ENCODE data around the gene KRT73.

Gene KRT73

GRCh38 chr12:52607314-52607713, 11.0 kb downstream of the KRT73 start:
- no peak for DNase-seq (ENCODE audit: low spot score)
- no peaks in the 10 kb centered on the region for H3K4me1 ChIP-seq (ENCODE audit: insufficient read depth, poor library complexity, severe bottlenecking)
- no peak overlapping the region for H3K4me3 ChIP-seq (ENCODE audit: severe bottlenecking)
- H3K9me3 ChIP-seq (ENCODE audit: severe bottlenecking), result no peaks in the 10 kb centered on the region
- no peaks in the 10 kb centered on the region for H3K27me3 ChIP-seq (ENCODE audit: insufficient read depth, poor library complexity, severe bottlenecking)
- H3K27ac ChIP-seq (ENCODE audit: poor library complexity, severe bottlenecking), result no peak overlapping the region
- H3K36me3 ChIP-seq (ENCODE audit: low read depth), result no peaks in the 10 kb centered on the region
- ATAC-seq (ENCODE audit: low read depth), result no peak
- no peak for TF ChIP-seq CTCF (IDR thresholded peaks at IDR 0.05; ENCODE audit: poor library complexity, severe bottlenecking)

- no peaks in the 10 kb centered on the region for H3K9me3 ChIP-seq (ENCODE audit: severe bottlenecking)
- no peaks in the 10 kb centered on the region for H3K36me3 ChIP-seq (ENCODE audit: low read depth)
- no peaks in the 10 kb centered on the region for H3K27me3 ChIP-seq (ENCODE audit: insufficient read depth, poor library complexity, severe bottlenecking)
- no peaks in the 10 kb centered on the region for H3K4me1 ChIP-seq (ENCODE audit: insufficient read depth, poor library complexity, severe bottlenecking)
- H3K27ac ChIP-seq (ENCODE audit: poor library complexity, severe bottlenecking), result no peak overlapping the region
- TF ChIP-seq CTCF (IDR thresholded peaks at IDR 0.05; ENCODE audit: poor library complexity, severe bottlenecking), result no peak
- ATAC-seq (ENCODE audit: low read depth), result no peak
- H3K4me3 ChIP-seq (ENCODE audit: severe bottlenecking), result no peak overlapping the region
- DNase-seq (ENCODE audit: low spot score), result no peak
These were observed 11.7 kb downstream of the KRT73 start for GRCh38 chr12:52606581-52607218.

DNA sequence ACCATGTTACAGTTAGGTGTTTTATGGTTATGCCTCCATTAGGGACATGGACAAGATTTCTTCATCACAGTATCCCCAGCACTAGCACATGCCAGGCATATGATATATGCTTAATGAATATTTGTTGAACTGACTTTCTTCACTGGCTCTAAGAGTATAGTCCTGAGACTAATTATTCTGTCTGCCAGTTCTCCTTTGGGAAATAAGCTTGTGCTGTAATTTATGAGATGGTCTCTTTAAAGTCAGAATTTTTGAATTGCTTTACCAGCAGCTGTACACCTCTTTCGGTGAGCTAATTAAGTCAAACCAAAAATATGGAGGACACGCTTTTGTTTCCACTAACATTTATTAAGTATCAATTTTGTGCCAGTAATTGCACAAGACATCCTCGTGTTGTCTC, 12.3 kb downstream of the KRT73 start:
- Histone ChIP-seq H3K27me3 (ENCODE audit: insufficient read depth, poor library complexity, severe bottlenecking) (no peaks in the 10 kb centered on the region), H3K4me1 (ENCODE audit: insufficient read depth, poor library complexity, severe bottlenecking) (no peaks in the 10 kb centered on the region), H3K36me3 (ENCODE audit: low read depth) (no peaks in the 10 kb centered on the region), H3K9me3 (ENCODE audit: severe bottlenecking) (no peaks in the 10 kb centered on the region), H3K4me3 (ENCODE audit: severe bottlenecking) (no peak overlapping the region), H3K27ac (ENCODE audit: poor library complexity, severe bottlenecking) (no peak overlapping the region)
- no peak for TF ChIP-seq CTCF (IDR thresholded peaks at IDR 0.05; ENCODE audit: poor library complexity, severe bottlenecking)
- no peak for ATAC-seq (ENCODE audit: low read depth)
- DNase-seq (ENCODE audit: low spot score), result no peak

DNA sequence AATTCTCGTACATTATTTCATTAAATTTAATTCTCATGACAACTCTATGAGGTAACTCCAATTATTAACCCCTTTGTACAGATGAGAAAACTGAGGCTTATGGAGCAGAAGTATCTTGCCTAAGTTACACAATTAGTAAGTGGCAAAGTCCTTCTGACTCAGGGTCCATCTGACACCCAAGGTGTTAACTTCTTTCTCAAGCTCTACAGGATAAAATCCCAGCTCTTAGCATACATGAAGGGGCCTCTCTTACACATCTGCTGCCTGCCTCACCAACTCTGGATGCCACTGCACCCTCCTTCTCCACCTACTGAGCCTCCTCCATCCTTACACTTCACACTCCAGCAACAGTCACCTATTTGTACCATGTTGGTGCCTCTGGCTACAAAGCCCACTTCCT, 12.8 kb downstream of the KRT73 start:
- Histone ChIP-seq H3K27me3 (ENCODE audit: insufficient read depth, poor library complexity, severe bottlenecking) (no peaks in the 10 kb centered on the region), H3K4me1 (ENCODE audit: insufficient read depth, poor library complexity, severe bottlenecking) (no peaks in the 10 kb centered on the region), H3K4me3 (ENCODE audit: severe bottlenecking) (no peak overlapping the region), H3K36me3 (ENCODE audit: low read depth) (no peaks in the 10 kb centered on the region), H3K27ac (ENCODE audit: poor library complexity, severe bottlenecking) (no peak overlapping the region), H3K9me3 (ENCODE audit: severe bottlenecking) (no peaks in the 10 kb centered on the region)
- DNase-seq (ENCODE audit: low spot score), result no peak
- no peak for TF ChIP-seq CTCF (IDR thresholded peaks at IDR 0.05; ENCODE audit: poor library complexity, severe bottlenecking)
- ATAC-seq (ENCODE audit: low read depth), result no peak

DNA sequence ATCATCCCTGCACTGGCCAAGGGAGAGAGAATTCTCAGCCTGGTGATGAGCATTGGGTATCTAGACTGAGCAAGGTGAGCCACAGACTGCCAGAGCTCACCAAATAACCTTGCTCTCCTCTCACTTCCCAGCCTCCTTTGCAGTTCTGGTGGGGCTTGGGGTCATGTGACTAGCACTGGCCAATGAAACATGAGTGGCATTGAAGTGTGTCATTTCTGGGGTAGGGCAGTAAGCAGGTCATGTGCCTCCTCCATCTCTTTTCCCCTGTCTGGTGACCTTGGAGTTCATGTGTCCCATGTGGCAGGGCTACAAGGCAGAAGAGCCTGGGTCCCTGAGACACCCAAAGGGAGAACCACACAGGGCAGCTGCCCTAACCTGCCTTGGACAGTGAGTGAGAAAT, 13.5 kb downstream of the KRT73 start:
- no peak for DNase-seq (ENCODE audit: low spot score)
- H3K27ac ChIP-seq (ENCODE audit: poor library complexity, severe bottlenecking), result no peak overlapping the region
- no peak overlapping the region for H3K4me3 ChIP-seq (ENCODE audit: severe bottlenecking)
- H3K9me3 ChIP-seq (ENCODE audit: severe bottlenecking), result no peaks in the 10 kb centered on the region
- no peak for ATAC-seq (ENCODE audit: low read depth)
- no peaks in the 10 kb centered on the region for H3K27me3 ChIP-seq (ENCODE audit: insufficient read depth, poor library complexity, severe bottlenecking)
- H3K4me1 ChIP-seq (ENCODE audit: insufficient read depth, poor library complexity, severe bottlenecking), result no peaks in the 10 kb centered on the region
- TF ChIP-seq CTCF (IDR thresholded peaks at IDR 0.05; ENCODE audit: poor library complexity, severe bottlenecking), result no peak
- H3K36me3 ChIP-seq (ENCODE audit: low read depth), result no peaks in the 10 kb centered on the region

Data from RWPE2 (cell line).